Measurements from ENCODE around the gene RHOD. TPM values are rescaled to one million over a fixed set of nuclear protein-coding genes. Genes with fewer than 3 reads are reported as not detected.

RHOD gene
- total RNA-seq, 1 experiment from 2014 or later, result 33.5 TPM

DNA sequence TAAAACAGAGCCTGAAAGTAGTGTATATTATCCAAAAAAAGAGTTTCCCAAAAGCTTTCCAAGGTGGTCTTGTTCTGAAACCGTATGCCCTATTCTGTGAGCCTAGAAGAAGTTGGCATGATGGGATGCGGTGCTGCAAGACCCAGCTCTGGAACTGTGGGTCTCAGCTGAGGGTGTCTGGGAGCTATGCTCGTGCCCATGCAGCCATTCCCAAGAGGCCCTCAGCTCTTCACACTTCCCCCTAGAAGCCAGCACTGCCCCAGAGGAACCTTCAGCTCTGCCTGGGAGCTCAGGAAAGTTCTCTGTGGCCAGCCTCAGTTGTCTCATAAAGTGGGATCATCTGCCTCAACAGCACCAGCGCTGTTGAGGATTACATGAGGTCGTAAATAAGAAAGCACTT is 40.1 kb upstream of the RHOD start:
- intact Hi-C loops (cut with micrococcal nuclease; ENCODE audit: unreplicated experiment), result no loop called here
- BruUV-seq (replicated peaks), result no TSS peak
- TF ChIP-seq SIN3A (IDR thresholded peaks at IDR 0.05; ENCODE audit: borderline replicate concordance, insufficient read depth, low read depth, low read length), result no peak
- TF ChIP-seq, protein P1, sequence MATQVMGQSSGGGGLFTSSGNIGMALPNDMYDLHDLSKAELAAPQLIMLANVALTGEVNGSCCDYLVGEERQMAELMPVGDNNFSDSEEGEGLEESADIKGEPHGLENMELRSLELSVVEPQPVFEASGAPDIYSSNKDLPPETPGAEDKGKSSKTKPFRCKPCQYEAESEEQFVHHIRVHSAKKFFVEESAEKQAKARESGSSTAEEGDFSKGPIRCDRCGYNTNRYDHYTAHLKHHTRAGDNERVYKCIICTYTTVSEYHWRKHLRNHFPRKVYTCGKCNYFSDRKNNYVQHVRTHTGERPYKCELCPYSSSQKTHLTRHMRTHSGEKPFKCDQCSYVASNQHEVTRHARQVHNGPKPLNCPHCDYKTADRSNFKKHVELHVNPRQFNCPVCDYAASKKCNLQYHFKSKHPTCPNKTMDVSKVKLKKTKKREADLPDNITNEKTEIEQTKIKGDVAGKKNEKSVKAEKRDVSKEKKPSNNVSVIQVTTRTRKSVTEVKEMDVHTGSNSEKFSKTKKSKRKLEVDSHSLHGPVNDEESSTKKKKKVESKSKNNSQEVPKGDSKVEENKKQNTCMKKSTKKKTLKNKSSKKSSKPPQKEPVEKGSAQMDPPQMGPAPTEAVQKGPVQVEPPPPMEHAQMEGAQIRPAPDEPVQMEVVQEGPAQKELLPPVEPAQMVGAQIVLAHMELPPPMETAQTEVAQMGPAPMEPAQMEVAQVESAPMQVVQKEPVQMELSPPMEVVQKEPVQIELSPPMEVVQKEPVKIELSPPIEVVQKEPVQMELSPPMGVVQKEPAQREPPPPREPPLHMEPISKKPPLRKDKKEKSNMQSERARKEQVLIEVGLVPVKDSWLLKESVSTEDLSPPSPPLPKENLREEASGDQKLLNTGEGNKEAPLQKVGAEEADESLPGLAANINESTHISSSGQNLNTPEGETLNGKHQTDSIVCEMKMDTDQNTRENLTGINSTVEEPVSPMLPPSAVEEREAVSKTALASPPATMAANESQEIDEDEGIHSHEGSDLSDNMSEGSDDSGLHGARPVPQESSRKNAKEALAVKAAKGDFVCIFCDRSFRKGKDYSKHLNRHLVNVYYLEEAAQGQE (IDR thresholded peaks at IDR 0.05; ENCODE audit: insufficient read depth in 1 of 2, low read depth in 2 of 2, low read length in 1 of 2), result no peak

DNA sequence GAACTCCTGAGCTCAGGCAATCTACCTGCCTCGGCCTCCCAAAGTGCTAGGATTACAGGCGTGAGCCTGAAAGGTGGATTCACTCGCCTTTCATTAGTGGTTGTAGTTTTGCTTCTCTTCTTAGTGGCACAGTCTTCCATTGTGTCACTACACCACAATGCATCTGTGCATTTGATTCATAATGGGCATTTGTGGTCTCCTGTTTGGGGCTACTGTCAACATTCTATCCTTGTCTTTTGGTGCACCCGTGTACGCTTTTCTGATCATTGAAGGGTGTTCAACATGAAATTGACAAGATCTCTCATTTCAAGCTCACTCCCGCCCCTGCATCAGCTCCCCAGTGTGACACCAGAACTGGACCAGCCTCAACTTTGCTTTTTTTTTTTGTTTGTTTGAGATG is 35.7 kb upstream of the RHOD start:
- in situ Hi-C loops (cut with HindIII; ENCODE audit: low pct_unique_long_range_greater_than_20kb, low sequenced_read_pairs), result no loop called here
- Histone ChIP-seq H3K4me1 (ENCODE audit: control insufficient read depth, insufficient read depth, low read length) (peaks cover 12% of the 10 kb centered on the region), H3K36me3 (ENCODE audit: control insufficient read depth, insufficient read depth, low read length) (no peaks in the 10 kb centered on the region), H3K27me3 (ENCODE audit: control insufficient read depth, insufficient read depth, low read length) (0 out of 2 replicates have a peak, but pooled peaks cover 4% of the 10 kb centered on the region), H3K27ac (ENCODE audit: low read length) (no peak overlapping the region), H3K9me3 (ENCODE audit: control insufficient read depth, insufficient read depth, low read depth, low read length) (no peaks in the 10 kb centered on the region), H3K4me3 (ENCODE audit: low read depth in 2 of 2, low read length in 2 of 2) (no peak overlapping the region)
- TF ChIP-seq, protein P1 (IDR thresholded peaks at IDR 0.05; ENCODE audit: insufficient read depth in 1 of 2, low read depth in 2 of 2, low read length in 1 of 2), result no peak
- TF ChIP-seq SIN3A (IDR thresholded peaks at IDR 0.05; ENCODE audit: borderline replicate concordance, insufficient read depth, low read depth, low read length), result no peak
- no peak for TF ChIP-seq POLR2AphosphoS5 (IDR thresholded peaks at IDR 0.05; ENCODE audit: low read depth, low read length)
- no peak for TF ChIP-seq TCF7L2 (IDR thresholded peaks at IDR 0.05; ENCODE audit: low read depth, low read length)
- TF ChIP-seq, protein P2, sequence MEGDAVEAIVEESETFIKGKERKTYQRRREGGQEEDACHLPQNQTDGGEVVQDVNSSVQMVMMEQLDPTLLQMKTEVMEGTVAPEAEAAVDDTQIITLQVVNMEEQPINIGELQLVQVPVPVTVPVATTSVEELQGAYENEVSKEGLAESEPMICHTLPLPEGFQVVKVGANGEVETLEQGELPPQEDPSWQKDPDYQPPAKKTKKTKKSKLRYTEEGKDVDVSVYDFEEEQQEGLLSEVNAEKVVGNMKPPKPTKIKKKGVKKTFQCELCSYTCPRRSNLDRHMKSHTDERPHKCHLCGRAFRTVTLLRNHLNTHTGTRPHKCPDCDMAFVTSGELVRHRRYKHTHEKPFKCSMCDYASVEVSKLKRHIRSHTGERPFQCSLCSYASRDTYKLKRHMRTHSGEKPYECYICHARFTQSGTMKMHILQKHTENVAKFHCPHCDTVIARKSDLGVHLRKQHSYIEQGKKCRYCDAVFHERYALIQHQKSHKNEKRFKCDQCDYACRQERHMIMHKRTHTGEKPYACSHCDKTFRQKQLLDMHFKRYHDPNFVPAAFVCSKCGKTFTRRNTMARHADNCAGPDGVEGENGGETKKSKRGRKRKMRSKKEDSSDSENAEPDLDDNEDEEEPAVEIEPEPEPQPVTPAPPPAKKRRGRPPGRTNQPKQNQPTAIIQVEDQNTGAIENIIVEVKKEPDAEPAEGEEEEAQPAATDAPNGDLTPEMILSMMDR (IDR thresholded peaks at IDR 0.05), result no peak
- ChIA-PET POLR2A (no interaction called here), CTCF (interaction anchor here (0.6 to 1.2 kb wide), 4 partner anchors 10 to 136 kb away, joined by 3 to 9 read pairs (median 4); no protein-coding TSS in a partner anchor)
- no TSS peak for BruUV-seq (replicated peaks)
- DNase-seq (ENCODE audit: low read depth, low spot score) (no peak), ATAC-seq (no peak)
- intact Hi-C loops (cut with micrococcal nuclease; ENCODE audit: unreplicated experiment), result loop anchor here (5.0 kb wide), 1 partner anchor 64 kb away; the partner anchor contains the start of gene PC

More for the DNA sequence above, 40.1 kb upstream of the RHOD start:
- no peaks in the 10 kb centered on the region for H3K9me3 ChIP-seq (ENCODE audit: control insufficient read depth, insufficient read depth, low read depth, low read length)
- in situ Hi-C loops (cut with HindIII; ENCODE audit: low pct_unique_long_range_greater_than_20kb, low sequenced_read_pairs), result no loop called here
- no peak for ATAC-seq
- no peak overlapping the region for H3K27ac ChIP-seq (ENCODE audit: low read length)
- POLR2A ChIA-PET, result interaction anchor here (0.5 to 0.6 kb wide), 2 partner anchors 172 to 379 kb away, joined by 3 to 5 read pairs; no protein-coding TSS in a partner anchor
- no peaks in the 10 kb centered on the region for H3K36me3 ChIP-seq (ENCODE audit: control insufficient read depth, insufficient read depth, low read length)
- H3K4me3 ChIP-seq (ENCODE audit: low read depth in 2 of 2, low read length in 2 of 2), result no peak overlapping the region
- no peak for DNase-seq (ENCODE audit: low read depth, low spot score)
- H3K27me3 ChIP-seq (ENCODE audit: control insufficient read depth, insufficient read depth, low read length), result no peaks in the 10 kb centered on the region
- no peaks in the 10 kb centered on the region for H3K4me1 ChIP-seq (ENCODE audit: control insufficient read depth, insufficient read depth, low read length)
- CTCF ChIA-PET, result no interaction called here
